HepG2 (cell line): ENCODE measurements around the gene PFKFB4. TPM values are rescaled to one million over a fixed set of nuclear protein-coding genes. Genes with fewer than 3 reads are reported as not detected.
A peak's percentile ranks its signal among the peaks of the same experiment; 100 is the strongest.

Source experiments
- AGO1 ChIP-seq: fragments of 200-400 bp; formaldehyde crosslinking; IDR thresholded peaks from 2 replicates; pipeline ENCODE4 v1.6.1; 2017; ENCODE audit warnings: mild to moderate bottlenecking, low read depth, low read length, moderate library complexity; ENCODE audit not compliant: poor library complexity, severe bottlenecking
- BATF2 ChIP-seq: sonication (generic); formaldehyde crosslinking; IDR thresholded peaks from 2 replicates; pipeline ENCODE4 v1.8.0; 2022; ENCODE audit warnings: mild to moderate bottlenecking, missing genetic modification reagents, moderate library complexity
- ETS1 ChIP-seq: sonication (generic); formaldehyde crosslinking; IDR thresholded peaks from 2 replicates; pipeline ENCODE4 v1.4.0; 2020; ENCODE audit warnings: missing genetic modification reagents
- EZH2 ChIP-seq: conservative IDR thresholded peaks from 2 replicates; pipeline ENCODE4 v1.6.1; 2012; ENCODE audit warnings: mild to moderate bottlenecking, low read depth, low read length, moderate library complexity
- HOXA3 ChIP-seq: sonication (generic); formaldehyde crosslinking; IDR thresholded peaks from 2 replicates; pipeline ENCODE4 v1.5.0; 2020; ENCODE audit warnings: missing genetic modification reagents
- KLF6 ChIP-seq: IDR thresholded peaks from 2 replicates; pipeline ENCODE4 v1.8.0; 2016; ENCODE audit warnings: missing biosample characterization, missing genetic modification reagents
- MEF2D ChIP-seq: sonication (generic); formaldehyde crosslinking; IDR thresholded peaks from 2 replicates; pipeline ENCODE4 v1.5.1; 2020; ENCODE audit warnings: mild to moderate bottlenecking, missing genetic modification reagents
- MXD1 ChIP-seq: sonication (generic); formaldehyde crosslinking; IDR thresholded peaks from 2 replicates; pipeline ENCODE4 v1.4.0; 2020; ENCODE audit warnings: mild to moderate bottlenecking, missing genetic modification reagents
- PHF8 ChIP-seq: sonication (generic); formaldehyde crosslinking; IDR thresholded peaks from 2 replicates; pipeline ENCODE4 v1.5.0; 2020; ENCODE audit warnings: missing genetic modification reagents
- RNF219 ChIP-seq: sonication (generic); formaldehyde crosslinking; IDR thresholded peaks from 2 replicates; pipeline ENCODE4 v1.5.0; 2020; ENCODE audit warnings: mild to moderate bottlenecking, missing genetic modification reagents
- SRSF9 ChIP-seq: fragments of 200-400 bp; formaldehyde crosslinking; IDR thresholded peaks from 2 replicates; pipeline ENCODE4 v1.6.1; 2018; ENCODE audit warnings: borderline replicate concordance, mild to moderate bottlenecking, low read depth, low read length; ENCODE audit not compliant: insufficient read depth, poor library complexity, severe bottlenecking
- STAG1 ChIP-seq: sonication (generic); formaldehyde crosslinking; IDR thresholded peaks from 2 replicates; pipeline ENCODE4 v1.4.0; 2020; ENCODE audit warnings: missing genetic modification reagents
- ZBTB33 ChIP-seq: sonication (generic); formaldehyde crosslinking; IDR thresholded peaks from 2 replicates; pipeline ENCODE4 v1.4.0; 2020; ENCODE audit warnings: missing genetic modification reagents
- ZFX ChIP-seq: sonication (generic); formaldehyde crosslinking; IDR thresholded peaks from 2 replicates; pipeline ENCODE4 v1.4.0; 2020; ENCODE audit warnings: mild to moderate bottlenecking, low read depth, missing genetic modification reagents, moderate library complexity
- ZNF12 ChIP-seq: sonication (generic); formaldehyde crosslinking; IDR thresholded peaks from 2 replicates; pipeline ENCODE4 v1.5.0; 2020; ENCODE audit warnings: missing genetic modification reagents
- ZNF354B ChIP-seq: sonication (generic); formaldehyde crosslinking; IDR thresholded peaks from 2 replicates; pipeline ENCODE4 v1.8.0; 2022; ENCODE audit warnings: mild to moderate bottlenecking, missing genetic modification reagents
- ZNF574 ChIP-seq: sonication (generic); formaldehyde crosslinking; IDR thresholded peaks from 2 replicates; pipeline ENCODE4 v1.4.0; 2020; ENCODE audit warnings: missing genetic modification reagents
- ZNF740 ChIP-seq: sonication (generic); formaldehyde crosslinking; IDR thresholded peaks from 2 replicates; pipeline ENCODE4 v1.4.0; 2020; ENCODE audit warnings: missing genetic modification reagents
- ZSCAN22 ChIP-seq: sonication (generic); formaldehyde crosslinking; IDR thresholded peaks from 2 replicates; pipeline ENCODE4 v1.4.0; 2020; ENCODE audit warnings: mild to moderate bottlenecking, missing genetic modification reagents
- polyA plus RNA-seq, 8 experiments: library from polyadenylated mRNA; depleted of rRNA in 3 of 8; stranded (reverse) in 7 of 8; unstranded in 1 of 8; fragments of >200 nt; fragmentation: Illumina TruSeq in 4 of 8; extraction: Trizol in 4 of 8; gene quantifications; 2 replicates each; pipeline versions ENCODE4 v1.2.1 to v1.2.3, GENCODE V29; 2011 to 2016; ENCODE audit warnings: low read depth in 4 of 8, missing spikeins in 1 of 8, mixed read lengths in 1 of 8; ENCODE audit not compliant: insufficient read depth in 1 of 8
- total RNA-seq, 5 experiments: library from RNA; depleted of rRNA; stranded (reverse); fragments of >200 nt; fragmentation: Illumina TruSeq; extraction: Trizol; gene quantifications; 2 replicates each; pipeline ENCODE4 v1.2.3, GENCODE V29; 2016; ENCODE audit warnings: low read depth in 1 of 5

The PFKFB4 gene
- total and polyA plus RNA-seq, 2 of the 13 experiments (the other 11 are each of a cell fraction or from before 2014, with no cell fraction given) = 7.1 to 103 TPM

GRCh38 chr3:48564022-48564421 is 7.4 kb upstream of the PFKFB4 start (continued):
- TF ChIP-seq BATF2 (no peak), STAG1 (CRISPR knock-in tag) (peak; percentile 3; the same call in 1 of the 2 replicates), ZNF740 (CRISPR knock-in tag) (peak; percentile 67; the same call in 1 of the 2 replicates), PHF8 (no peak), SRSF9 (no peak), MXD1 (CRISPR knock-in tag) (no peak), RNF219 (CRISPR knock-in tag) (no peak), ZNF354B (CRISPR knock-in tag) (no peak), ZSCAN22 (CRISPR knock-in tag) (no peak), MEF2D (no peak), EZH2 (no peak), ZNF574 (CRISPR knock-in tag) (no peak), ZBTB33 (CRISPR knock-in tag) (peak; percentile 85), ZFX (CRISPR knock-in tag) (0 out of 2 replicates have a peak, but pooled peaks have one; percentile 12), KLF6 (CRISPR knock-in tag) (no peak), ZNF12 (CRISPR knock-in tag) (no peak), ETS1 (CRISPR knock-in tag) (no peak), AGO1 (peak; percentile 22), HOXA3 (CRISPR knock-in tag) (no peak)
